HG03442 (cell line): ENCODE measurements around the gene ANKFY1.
"Not testable (repeated sequence)": the region's sequence is repeated elsewhere in the genome, so short reads cannot be mapped to it uniquely, and the experiment has no call there.

Experiments
- ATAC-seq: cut with Tn5 transposase; IDR thresholded peaks from one replicate; pipeline ENCODE4 v1.9.1; 2021; ENCODE audit warnings: mild to moderate bottlenecking, moderate library complexity; ENCODE audit not compliant: unreplicated experiment

Gene ANKFY1

DNA sequence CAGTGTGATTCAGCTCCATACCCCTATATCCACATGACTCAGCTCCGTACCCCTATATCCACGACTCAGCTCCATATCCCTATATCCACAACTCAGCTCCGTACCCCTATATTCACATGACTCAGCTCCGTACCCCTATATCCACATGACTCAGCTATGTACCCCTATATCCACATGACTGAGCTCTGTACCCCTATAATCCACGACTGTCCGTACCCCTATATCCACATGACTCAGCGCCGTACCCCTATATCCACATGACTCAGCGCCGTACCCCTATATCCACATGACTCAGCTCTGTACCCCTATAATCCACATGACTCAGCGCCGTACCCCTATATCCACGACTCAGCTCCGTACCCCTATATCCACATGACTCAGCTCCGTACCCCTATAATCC lies 104.0 kb downstream of the ANKFY1 start:
- no peak for ATAC-seq

DNA sequence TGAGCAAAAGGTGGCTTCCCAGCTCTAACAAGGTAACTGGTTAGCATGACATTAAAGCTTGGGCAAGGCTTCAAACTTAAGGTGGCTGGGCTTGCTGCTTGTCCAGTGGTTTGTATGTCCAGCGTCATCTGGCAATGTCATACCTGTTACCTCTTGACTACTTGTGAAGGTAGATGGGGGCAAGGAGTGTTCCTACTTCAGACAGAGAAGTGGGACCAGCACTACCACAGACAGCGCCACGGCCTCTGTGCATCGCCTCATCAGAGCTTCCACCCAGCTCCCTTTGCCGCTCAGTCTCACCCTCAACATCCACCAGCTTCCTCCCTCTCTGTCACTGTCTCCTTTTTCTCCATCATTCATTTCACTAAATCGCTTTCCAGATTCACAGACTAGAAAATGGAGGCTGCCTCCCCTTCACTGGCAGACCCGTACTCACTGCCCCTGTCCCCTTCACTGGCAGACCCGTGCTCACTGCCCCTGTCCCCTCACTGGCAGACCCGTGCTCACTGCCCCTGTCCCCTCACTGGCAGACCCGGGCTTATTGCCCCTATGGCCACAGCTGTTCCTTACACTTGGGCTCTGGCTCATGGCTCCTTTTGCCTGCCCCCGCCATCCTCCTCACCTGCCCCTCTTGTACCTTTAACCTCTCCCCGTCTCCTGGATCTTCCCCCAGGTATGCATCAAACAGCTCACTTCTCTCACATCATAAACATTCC lies 106.0 kb downstream of the ANKFY1 start:
- no peak for ATAC-seq

DNA sequence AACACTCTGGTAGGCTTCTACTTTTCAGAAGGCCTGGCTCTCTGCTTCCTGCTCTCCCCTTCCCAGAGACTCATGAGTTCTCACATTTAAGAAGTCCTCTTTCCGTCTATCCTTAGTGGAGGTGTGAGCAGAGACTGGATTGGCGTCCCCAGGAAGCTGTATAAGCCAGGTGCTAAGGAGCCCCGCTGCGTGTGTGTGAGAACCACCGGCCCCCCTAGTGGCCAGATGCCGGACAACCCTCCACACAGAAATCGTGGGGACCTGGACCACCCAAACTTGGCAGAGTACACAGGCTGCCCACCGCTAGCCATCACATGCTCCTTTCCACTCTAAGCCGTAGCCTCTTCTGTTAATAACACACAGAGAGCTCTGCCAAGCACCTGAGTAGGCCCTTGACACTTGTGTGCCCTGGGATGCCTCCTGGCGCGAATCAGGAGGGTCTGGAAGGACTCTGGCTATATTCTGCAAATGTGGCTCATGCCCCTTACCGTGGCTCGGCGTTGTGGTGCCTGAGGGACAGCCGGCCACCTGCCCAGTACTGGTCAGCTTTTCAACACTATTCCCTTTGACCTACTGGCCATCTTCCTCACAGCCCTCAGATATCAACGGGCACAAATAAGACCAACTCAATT lies 106.9 kb downstream of the ANKFY1 start:
- no peak for ATAC-seq

DNA sequence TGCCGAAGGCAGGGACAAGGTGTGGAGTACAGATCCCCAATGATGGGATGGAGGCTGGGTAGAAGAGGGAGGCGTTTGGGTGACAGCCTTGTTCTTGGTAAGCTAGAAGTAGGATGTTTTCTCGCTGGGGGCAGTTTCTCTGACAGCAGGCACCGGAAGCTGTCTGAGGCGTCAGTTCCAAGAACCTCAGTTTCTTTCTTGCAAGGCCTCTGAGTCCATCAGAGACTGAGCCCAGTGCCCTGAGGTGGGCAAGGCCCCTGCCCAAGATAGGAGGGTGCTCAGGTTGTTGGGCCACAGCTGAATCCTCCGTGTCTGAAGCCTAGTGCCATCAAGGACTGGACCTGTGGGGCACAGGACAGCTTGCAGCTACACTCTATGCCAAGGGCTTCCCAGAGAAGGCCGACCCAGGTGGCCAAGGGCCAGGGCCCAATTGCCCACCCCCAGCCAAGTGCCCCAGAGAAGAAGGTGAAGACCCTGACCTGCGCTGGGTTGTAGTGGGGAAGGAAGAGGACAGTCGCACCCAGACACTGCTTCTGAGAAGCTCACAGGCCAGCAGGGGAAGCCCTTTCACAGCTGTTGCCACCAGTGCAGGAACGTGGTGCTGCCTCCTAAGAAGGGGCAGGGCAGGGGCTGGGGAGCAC lies 107.7 kb downstream of the ANKFY1 start:
- ATAC-seq, result no peak

DNA sequence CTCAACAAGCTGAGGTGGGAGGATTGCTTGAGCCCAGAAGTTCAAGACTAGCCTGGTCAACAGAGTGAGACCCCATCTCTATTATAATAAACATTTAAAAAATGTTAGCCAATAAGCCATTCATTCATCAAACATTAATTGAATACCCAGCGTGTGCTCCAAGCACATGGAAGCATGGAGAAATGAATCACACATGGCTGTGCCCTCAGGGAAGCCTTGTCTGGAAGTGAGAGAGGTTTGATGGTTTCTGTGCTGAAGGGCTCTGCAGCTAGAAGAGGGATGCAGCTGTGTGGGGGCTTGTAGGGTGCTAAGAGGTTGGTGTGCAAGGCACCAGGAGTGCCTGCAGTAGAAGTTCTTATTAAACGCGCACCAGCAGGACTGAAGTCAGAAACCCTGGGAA lies 109.6 kb downstream of the ANKFY1 start:
- no peak for ATAC-seq

DNA sequence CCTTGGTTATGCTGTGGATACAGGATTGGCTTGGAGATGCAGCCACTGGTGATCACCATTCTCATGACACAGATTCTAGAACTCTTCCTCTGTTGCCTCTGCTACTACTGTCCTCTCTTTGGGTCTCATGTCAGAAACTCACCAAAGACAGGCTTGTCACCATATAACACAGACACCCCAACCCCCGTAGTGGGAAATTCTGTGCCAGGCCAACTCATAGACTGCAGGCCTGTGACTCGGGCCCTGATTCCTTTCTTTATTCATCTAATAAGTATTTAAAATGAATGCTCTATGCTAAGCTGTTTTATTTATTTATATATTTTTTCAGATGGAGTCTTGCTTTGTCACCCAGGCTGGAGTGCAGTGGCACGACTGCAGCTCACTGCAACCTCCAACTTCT lies 111.3 kb downstream of the ANKFY1 start:
- ATAC-seq, result no peak

DNA sequence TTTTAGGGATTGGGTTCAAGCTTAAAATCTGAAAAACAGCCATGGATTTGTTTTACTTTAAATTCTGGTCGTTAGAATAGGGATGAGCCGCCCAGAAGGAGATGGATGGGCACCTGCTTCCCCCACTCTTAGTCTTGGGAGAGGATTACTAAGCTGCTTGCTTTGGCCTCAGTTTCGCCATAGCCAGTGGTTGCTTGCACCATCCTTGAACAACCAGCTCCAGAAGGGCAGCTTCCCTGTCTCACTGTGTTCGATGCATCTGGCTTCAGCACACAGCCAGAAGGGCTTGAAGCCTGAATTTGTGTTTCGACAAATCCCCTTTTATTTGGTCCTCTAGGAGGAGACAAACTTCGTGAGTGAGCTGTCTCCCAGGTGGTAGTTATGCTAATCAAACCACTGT lies 113.7 kb downstream of the ANKFY1 start:
- no peak for ATAC-seq

DNA sequence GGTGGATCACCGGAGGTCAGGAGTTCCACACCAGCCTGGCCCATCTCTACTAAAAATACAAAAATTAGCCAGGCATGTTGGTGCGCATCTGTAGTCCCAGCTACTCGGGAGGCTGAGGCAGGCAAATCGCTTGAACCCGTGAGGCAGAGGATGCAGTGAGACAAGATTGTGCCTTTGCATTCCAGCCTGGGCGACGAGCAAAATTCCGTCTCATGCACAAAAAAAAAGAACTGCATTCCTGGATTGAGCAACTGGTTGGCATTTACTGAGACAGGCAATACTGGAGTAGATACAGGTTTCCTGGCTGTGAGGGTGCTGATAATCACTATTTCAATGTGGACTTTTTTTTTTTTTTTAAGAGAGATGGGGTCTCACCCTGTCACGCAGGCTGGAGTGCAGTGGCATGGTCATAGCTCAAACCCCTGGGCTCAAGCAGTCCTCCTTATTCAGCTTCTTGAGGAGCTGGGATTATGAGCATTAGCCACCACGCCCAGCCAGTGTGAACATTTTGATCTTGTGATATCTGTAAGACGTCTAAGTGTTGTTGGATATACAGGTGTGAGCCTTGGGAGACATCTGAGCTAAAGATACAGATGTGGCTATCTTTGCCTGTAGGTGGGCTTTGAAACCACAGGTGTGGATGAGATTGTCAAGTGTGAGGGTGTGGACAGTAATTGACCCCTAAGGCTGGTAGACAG lies 115.0 kb downstream of the ANKFY1 start:
- no peak for ATAC-seq

DNA sequence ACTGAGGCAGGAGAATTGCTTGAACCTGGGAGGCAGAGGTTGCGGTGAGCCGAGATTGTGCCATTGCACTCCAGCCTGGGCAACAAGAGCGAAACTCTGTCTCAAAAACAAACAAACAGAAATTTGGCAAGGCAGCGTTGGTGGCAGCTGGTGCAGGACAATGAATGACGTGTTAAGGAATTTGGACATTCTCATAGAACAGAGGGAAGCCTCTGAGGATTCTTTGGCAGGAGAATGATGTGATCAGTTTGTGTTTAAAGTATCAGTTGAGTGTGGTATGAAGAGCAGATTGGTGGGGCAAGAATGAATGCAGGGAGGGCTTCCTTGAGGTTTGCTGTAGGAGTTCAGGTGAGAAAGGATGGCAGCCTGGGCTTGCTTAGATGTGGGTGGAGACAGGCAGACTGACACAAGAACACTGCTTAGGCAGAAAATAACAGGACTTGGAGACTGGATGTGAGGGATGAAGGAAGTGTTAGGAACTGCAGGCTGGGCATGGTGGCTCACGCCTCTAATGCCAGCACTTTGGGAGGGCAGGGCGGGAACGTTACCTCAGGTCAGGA lies 115.9 kb downstream of the ANKFY1 start:
- no peak for ATAC-seq

DNA sequence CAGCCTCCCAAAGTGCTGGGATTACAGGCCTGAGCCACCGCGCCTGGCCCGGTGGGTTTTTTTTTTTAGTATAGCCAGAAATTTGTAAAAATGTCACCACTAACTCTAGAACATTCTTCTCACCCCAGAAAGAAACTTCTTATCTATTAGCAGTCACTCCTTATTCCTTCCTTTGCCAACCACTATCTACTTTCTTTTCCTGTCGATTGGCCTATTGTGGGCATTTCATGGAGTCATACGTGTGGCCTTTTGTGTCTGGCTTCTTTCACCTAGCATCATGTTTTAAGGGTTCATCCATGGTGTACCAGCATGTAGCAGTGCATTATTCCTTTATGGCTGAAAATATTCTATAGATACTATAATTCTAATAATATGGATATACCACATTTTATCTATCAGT lies 117.1 kb downstream of the ANKFY1 start:
- no peak for ATAC-seq

DNA sequence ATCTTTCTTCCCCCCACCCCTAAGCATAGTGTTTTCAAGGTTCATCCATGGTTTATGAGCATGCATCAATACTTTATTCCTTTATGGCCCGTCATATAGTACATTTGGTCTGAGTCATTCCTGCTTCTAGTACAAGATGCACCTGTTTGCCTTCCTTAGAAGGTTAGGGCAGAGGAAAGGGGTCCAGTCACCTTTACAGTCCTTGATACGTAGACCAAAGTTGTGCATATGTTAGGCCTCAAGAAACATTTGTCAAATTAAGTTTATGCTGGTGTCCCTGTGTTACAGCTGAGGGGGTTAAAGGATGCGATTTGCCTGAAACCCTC lies 119.4 kb downstream of the ANKFY1 start:
- ATAC-seq, result no peak

DNA sequence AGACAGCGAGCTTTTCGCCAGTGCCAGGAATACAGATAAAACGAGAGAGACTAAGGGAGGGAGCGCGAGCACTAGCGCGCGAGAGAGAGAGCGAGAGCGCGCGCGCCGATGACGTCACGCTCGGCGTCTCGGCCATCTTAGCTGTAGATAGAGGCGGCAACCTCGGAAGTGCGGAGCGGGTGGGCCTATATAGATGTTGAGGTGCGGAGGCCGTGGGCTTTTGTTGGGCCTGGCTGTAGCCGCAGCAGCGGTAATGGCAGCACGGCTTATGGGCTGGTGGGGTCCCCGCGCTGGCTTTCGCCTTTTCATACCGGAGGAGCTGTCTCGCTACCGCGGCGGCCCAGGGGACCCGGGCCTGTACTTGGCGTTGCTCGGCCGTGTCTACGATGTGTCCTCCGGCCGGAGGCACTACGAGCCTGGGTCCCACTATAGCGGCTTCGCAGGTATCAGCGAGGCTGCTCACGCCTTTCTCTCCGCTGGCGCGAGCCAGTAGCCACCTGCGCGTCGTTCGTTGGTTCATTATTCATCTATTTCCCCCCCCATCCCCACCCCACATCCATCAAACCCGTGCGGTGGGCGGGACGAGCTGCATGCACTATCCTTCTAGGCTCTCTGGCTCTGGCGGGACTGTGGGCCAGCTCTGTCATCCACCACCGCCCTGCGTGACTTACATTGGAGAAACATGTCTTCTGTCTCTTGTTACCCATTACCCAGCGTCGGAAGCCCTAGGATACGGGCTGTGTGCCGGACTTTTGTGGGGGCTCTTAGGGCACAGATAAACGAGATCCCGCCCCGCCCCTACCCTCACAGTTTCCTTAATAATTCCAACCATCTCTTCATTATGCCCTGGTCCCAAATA lies 120.0 kb downstream of the ANKFY1 start:
- ATAC-seq, result peak; percentile 53

DNA sequence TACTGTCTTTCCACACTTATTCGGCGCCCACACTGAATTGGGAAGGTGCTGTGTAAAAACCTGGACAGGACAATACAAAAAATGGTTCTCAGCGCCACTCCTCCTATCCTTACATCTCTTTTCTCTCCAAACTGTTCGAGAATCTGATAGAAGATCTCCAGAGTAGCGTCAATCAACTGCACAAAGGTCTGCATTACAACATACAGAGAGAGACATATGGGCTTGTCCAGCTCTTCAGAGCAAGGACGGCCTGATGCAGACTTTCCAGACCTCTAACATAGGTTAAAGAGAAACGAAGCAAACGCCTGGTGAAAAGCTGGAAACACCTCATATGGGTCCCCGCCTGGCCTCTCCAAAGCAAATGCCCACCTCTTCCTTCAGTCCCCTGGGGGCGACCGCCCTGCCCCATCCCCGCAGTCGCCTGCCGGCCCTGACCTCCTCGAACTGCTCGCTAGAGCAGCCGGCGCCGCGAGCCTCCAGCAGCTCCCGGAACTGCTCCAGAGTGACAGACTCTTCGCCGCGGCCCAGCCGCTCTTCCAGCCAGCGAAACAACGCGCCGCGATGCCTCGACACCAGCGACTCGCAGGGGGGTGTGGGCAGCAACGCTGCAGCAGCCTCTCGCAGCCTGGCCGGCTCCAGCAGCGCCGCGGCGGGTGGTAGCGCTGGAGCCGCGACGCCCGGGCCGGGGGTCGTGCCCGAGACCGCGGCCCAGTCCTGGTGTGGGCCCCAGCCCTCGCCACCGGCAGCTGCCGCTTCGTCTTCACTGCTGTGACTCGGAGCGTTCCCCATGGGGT lies 121.5 kb downstream of the ANKFY1 start:
- peak; percentile 22 for ATAC-seq

DNA sequence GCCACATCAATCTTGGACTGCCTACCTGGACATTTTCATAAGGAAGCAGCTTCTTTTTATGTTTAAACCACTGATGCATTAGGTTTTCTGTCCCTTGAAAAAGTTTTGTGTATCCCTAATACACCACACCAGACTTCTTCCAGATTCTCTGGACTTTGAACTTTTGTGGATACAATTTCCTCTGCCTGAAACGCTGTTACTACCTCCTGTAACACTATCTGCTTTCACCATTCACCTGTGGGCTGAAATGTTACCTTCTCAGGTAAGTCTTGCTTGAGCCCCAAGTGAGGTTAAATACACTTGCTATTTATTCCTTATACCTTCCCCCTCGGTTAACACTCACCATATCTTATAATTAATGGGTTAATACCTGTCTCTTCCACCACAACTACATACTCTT lies 123.7 kb downstream of the ANKFY1 start:
- ATAC-seq, result no peak

DNA sequence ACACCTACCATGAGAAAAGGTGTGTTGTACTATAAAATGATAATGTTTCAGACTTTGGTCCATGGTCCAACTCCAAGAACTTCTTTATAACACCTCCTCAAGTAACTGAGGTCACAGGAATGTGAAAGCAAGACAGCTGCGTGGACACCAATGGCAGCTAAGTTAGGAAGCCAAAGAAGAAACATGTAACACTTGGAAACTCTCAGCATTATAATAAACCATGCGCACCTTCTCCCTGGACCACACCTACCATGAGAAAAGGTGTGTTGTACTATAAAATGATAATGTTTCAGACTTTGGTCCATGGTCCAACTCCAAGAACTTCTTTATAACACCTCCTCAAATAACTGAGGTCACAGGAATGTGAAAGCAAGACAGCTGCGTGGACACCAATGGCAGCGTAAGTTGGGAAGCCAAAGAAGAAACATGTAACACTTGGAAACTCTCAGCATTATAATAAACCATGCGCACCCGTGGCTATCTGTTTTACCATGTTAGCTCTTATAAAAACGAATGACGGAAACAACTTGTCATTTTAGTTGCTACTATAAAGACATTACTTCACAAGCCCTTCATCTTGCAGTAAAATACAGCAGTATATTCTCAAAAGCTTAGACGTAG lies 124.8 kb downstream of the ANKFY1 start:
- not testable (repeated sequence) for ATAC-seq

DNA sequence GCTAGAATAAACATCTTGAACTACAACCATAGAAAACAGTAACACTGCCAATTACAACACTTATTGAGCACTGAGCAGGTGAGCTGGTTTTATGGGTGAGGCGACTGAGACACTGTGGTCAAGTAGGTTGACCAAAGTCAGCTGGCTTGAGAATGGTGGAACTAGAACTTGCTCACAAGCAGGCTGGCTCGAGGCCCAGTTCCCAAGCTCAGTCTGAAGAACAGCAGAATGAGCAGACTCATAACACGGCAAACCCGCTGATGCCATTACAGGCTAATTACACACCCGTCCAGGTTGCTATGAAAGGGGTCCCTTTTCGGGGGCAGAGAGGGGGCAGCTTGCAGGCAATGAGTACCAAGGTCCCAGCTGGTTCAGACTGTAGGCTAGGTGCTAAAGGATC lies 127.4 kb downstream of the ANKFY1 start:
- ATAC-seq, result no peak

DNA sequence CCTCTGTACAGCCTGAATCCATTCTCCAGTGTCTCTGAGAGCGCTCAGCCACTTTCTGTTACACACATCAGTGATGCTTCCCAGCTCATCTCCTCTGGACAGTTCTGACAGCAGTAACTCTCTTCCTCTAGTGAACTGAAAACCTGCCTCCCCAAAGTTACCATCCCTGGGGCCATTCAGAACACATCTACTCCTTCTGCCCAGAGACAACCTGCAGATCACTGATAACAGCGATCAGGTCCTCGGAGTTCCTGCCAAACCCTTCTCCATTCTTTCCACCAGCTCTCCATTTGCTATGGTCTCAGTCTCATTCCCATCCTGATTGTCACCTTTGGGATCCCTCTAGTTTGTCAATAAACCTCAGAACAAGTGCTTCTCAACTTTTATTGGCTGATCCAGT lies 128.3 kb downstream of the ANKFY1 start:
- ATAC-seq, result no peak

DNA sequence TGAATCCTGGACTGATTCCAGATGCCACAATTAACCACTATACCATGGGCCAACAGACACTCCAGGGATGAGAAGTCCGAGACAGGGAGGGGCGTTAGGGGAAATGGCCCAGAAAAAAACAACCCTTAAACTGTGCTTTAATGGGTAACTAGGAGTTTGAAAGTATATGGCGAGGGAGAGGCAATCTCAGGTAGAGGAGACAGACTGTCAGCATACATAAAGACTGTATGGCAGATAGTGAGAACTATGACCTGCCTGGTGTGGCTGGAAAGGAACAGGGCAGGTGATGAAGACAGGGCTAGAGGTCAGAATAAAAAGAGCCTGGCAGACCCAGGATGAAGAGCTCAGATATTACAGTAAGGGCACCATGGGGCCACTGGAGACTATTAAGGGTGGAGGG lies 129.1 kb downstream of the ANKFY1 start:
- no peak for ATAC-seq

DNA sequence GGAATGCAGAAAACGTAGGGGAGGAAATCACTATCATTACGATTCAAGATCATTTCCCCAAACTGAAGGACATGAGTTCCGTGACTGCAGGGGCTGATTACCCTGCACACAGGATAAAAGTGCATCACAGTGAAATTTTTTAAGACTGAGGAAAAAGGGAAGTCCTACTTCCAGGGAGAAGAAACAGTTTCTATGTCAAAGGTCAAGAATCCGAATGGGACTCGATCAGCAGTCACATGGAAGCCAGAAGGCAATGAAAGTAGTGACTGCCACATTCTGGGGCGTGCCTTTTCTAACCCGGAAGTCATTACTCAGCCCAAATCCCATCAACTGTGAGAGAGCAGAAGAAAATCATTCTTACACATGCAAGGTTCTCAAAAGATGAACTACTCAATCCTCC lies 133.1 kb downstream of the ANKFY1 start:
- ATAC-seq, result no peak
